MCF 10A (cell line): ENCODE results near the gene GALR1. TPM values are rescaled to one million over a fixed set of nuclear protein-coding genes. Genes with fewer than 3 reads are reported as not detected.

Experiments
- BruUV-seq: library from RNA; stranded (reverse); fragments of 400-500 nt; replicated peaks from 2 replicates; lab custom pipeline; 2021; lab: Mats Ljungman, UMichigan
- CTCF ChIA-PET: fragments of 300-600 bp; sonication (Branson Sonifier 250); formaldehyde crosslinking; extraction: SDS; loops from one replicate; lab custom pipeline; 2021; ENCODE audit warnings: antibody characterized with exemption, inconsistent platforms; lab: Yijun Ruan, JAX
- POLR2A ChIA-PET: fragments of 300-600, 350-650 bp; sonication (Branson Sonifier 250); formaldehyde crosslinking; extraction: SDS; loops from one replicate; lab custom pipeline; 2020; ENCODE audit warnings: antibody characterized with exemption, inconsistent platforms; lab: Yijun Ruan, JAX
- DNase-seq: peaks from one replicate; pipeline ENCODE4 v3.0.0-alpha.2; 2018; ENCODE audit not compliant: unreplicated experiment
- H3K27ac Mint-ChIP-seq: one replicate; pipeline ENCODE4 v1.8.0; 2022; ENCODE audit warnings: mild to moderate bottlenecking, low read depth, mixed read lengths; ENCODE audit not compliant: unreplicated experiment
- H3K27me3 Mint-ChIP-seq: one replicate; pipeline ENCODE4 v1.8.0; 2022; ENCODE audit warnings: mixed read lengths; ENCODE audit not compliant: insufficient read depth, unreplicated experiment
- H3K36me3 Mint-ChIP-seq: one replicate; pipeline ENCODE4 v1.8.0; 2022; ENCODE audit warnings: mild to moderate bottlenecking, moderate library complexity, mixed read lengths; ENCODE audit not compliant: insufficient read depth, unreplicated experiment
- H3K4me1 Mint-ChIP-seq: one replicate; pipeline ENCODE4 v1.8.0; 2022; ENCODE audit warnings: mixed read lengths; ENCODE audit not compliant: insufficient read depth, unreplicated experiment
- H3K4me3 Mint-ChIP-seq: one replicate; pipeline ENCODE4 v1.8.0; 2022; ENCODE audit warnings: mild to moderate bottlenecking, moderate library complexity, mixed read lengths; ENCODE audit not compliant: unreplicated experiment
- H3K9me3 Mint-ChIP-seq: one replicate; pipeline ENCODE4 v1.8.0; 2022; ENCODE audit warnings: mixed read lengths; ENCODE audit not compliant: unreplicated experiment
- CTCF ChIP-seq: fragments of 200-600 bp; IDR thresholded peaks from one replicate; pipeline ENCODE4 v1.8.0; 2022; ENCODE audit warnings: antibody characterized with exemption, mild to moderate bottlenecking; ENCODE audit not compliant: unreplicated experiment
- intact Hi-C: fragments of 100-400 bp; cut with micrococcal nuclease; formaldehyde crosslinking; loops from 2 replicates; pipeline ENCODE4 v1.14.1; 2022
- total RNA-seq: library from RNA; stranded (reverse); gene quantifications from 2 replicates; pipeline ENCODE4 v1.2.3, GENCODE V29; 2022

Gene GALR1
- total RNA-seq, 1 experiment from 2014 or later: not detected

- TF ChIP-seq CTCF: no peak
- Mint-ChIP-seq H3K4me3 (no peak overlapping the region), H3K4me1 (no peaks in the 10 kb centered on the region), H3K9me3 (no peaks in the 10 kb centered on the region), H3K36me3 (no peaks in the 10 kb centered on the region), H3K27me3 (peaks cover 19% of the 10 kb centered on the region), H3K27ac (no peak overlapping the region)
- CTCF ChIA-PET: no interaction called here
- intact Hi-C loops: no loop called here
- no TSS peak for BruUV-seq
- POLR2A ChIA-PET: no interaction called here
- no peak for DNase-seq
These were observed 56.0 kb downstream of the GALR1 start for GRCh38 chr18:77305676-77306075.

GRCh38 chr18:77308216-77308615 is 58.6 kb downstream of the GALR1 start:
- no peaks in the 10 kb centered on the region for H3K9me3 Mint-ChIP-seq

GRCh38 chr18:77314511-77314910 is 64.9 kb downstream of the GALR1 start:
- Mint-ChIP-seq H3K27me3 (no peaks in the 10 kb centered on the region), H3K27ac (no peak overlapping the region), H3K4me3 (no peak overlapping the region), H3K4me1 (peaks cover 9% of the 10 kb centered on the region), H3K36me3 (no peaks in the 10 kb centered on the region), H3K9me3 (no peaks in the 10 kb centered on the region)
- no peak for DNase-seq
- TF ChIP-seq CTCF: no peak
- intact Hi-C loops: no loop called here
- BruUV-seq: no TSS peak
- ChIA-PET CTCF (interaction anchor here (0.5 kb wide), 1 partner anchor 388 kb away, joined by 3 read pairs; no protein-coding TSS in a partner anchor), POLR2A (no interaction called here)

More at GRCh38 chr18:77308216-77308615, 58.6 kb downstream of the GALR1 start:
- peaks cover 14% of the 10 kb centered on the region for H3K27me3 Mint-ChIP-seq
- no peak for DNase-seq
- intact Hi-C loops: no loop called here
- H3K27ac Mint-ChIP-seq: no peak overlapping the region
- ChIA-PET CTCF (no interaction called here), POLR2A (interaction anchor here (0.6 kb wide), 1 partner anchor 218 kb away, joined by 3 read pairs; no protein-coding TSS in a partner anchor)
- no peaks in the 10 kb centered on the region for H3K4me1 Mint-ChIP-seq
- H3K4me3 Mint-ChIP-seq: no peak overlapping the region
- BruUV-seq: no TSS peak
- H3K36me3 Mint-ChIP-seq: no peaks in the 10 kb centered on the region
- TF ChIP-seq CTCF: no peak

GRCh38 chr18:77314952-77315351 is 65.3 kb downstream of the GALR1 start:
- H3K4me3 Mint-ChIP-seq: no peak overlapping the region

More at GRCh38 chr18:77314952-77315351, 65.3 kb downstream of the GALR1 start:
- no peak for TF ChIP-seq CTCF
- no peak for DNase-seq
- no TSS peak for BruUV-seq
- H3K36me3 Mint-ChIP-seq: no peaks in the 10 kb centered on the region
- peaks cover 9% of the 10 kb centered on the region for H3K4me1 Mint-ChIP-seq
- intact Hi-C loops: no loop called here
- H3K27me3 Mint-ChIP-seq: no peaks in the 10 kb centered on the region
- POLR2A ChIA-PET: no interaction called here
- CTCF ChIA-PET: no interaction called here
- no peaks in the 10 kb centered on the region for H3K9me3 Mint-ChIP-seq
- H3K27ac Mint-ChIP-seq: no peak overlapping the region
